Kidney epithelial cell (primary cell): ENCODE measurements around the gene SVOP. TPM values are rescaled to one million over a fixed set of nuclear protein-coding genes. Genes with fewer than 3 reads are reported as not detected.
"Not testable (repeated sequence)": the region's sequence is repeated elsewhere in the genome, so short reads cannot be mapped to it uniquely, and the experiment has no call there.

ENCODE experiments used
- DNase-seq: peaks from one replicate; pipeline ENCODE4 v3.0.0-alpha.2; 2010; ENCODE audit warnings: low read depth
- H3K27me3 ChIP-seq: 2 replicates; pipeline ENCODE4 v1.6.0; 2011; ENCODE audit warnings: low read length; ENCODE audit not compliant: control insufficient read depth, insufficient read depth
- H3K36me3 ChIP-seq: 2 replicates; pipeline ENCODE4 v1.5.1; 2011; ENCODE audit warnings: low read length; ENCODE audit not compliant: control insufficient read depth, insufficient read depth
- H3K4me3 ChIP-seq: 2 replicates; pipeline ENCODE4 v1.5.1; 2011; ENCODE audit warnings: low read depth, mild to moderate bottlenecking, control low read depth, low read length
- CTCF ChIP-seq: IDR thresholded peaks from 2 replicates; pipeline ENCODE4 v1.5.1; 2011; ENCODE audit warnings: mild to moderate bottlenecking, moderate library complexity, low read length, control low read depth, inconsistent platforms; ENCODE audit not compliant: insufficient read depth, poor library complexity, severe bottlenecking
- total RNA-seq: library from RNA; depleted of rRNA; stranded (reverse); fragments of >200 nt; gene quantifications from 2 replicates; pipeline ENCODE4 v1.2.3, GENCODE V29; 2015

SVOP gene
- total RNA-seq, 1 donor from 2014 or later, result not detected

- H3K27me3 ChIP-seq, result no peaks in the 10 kb centered on the region
- no peaks in the 10 kb centered on the region for H3K36me3 ChIP-seq
- no peak for DNase-seq
- no peak for TF ChIP-seq CTCF
- no peak overlapping the region for H3K4me3 ChIP-seq
These were observed 144.3 kb downstream of the SVOP start for GRCh38 chr12:108876550-108876949.

GRCh38 chr12:108875682-108876361, 145.0 kb downstream of the SVOP start:
- no peak for TF ChIP-seq CTCF
- Histone ChIP-seq H3K4me3 (no peak overlapping the region), H3K36me3 (no peaks in the 10 kb centered on the region), H3K27me3 (no peaks in the 10 kb centered on the region)
- DNase-seq, result no peak

- Histone ChIP-seq H3K27me3 (no peaks in the 10 kb centered on the region), H3K4me3 (no peak overlapping the region), H3K36me3 (no peaks in the 10 kb centered on the region)
- DNase-seq, result no peak
- TF ChIP-seq CTCF, result no peak
These were observed 145.6 kb downstream of the SVOP start for GRCh38 chr12:108875280-108875679.

- DNase-seq, result no peak
- no peak for TF ChIP-seq CTCF
- no peaks in the 10 kb centered on the region for H3K36me3 ChIP-seq
- no peaks in the 10 kb centered on the region for H3K27me3 ChIP-seq
- no peak overlapping the region for H3K4me3 ChIP-seq
These were observed 152.1 kb downstream of the SVOP start for GRCh38 chr12:108868781-108869180.

- H3K27me3 ChIP-seq, H3K36me3 ChIP-seq, DNase-seq, H3K4me3 ChIP-seq: not testable (repeated sequence)
These were observed 154.8 kb downstream of the SVOP start for GRCh38 chr12:108866083-108866482.

- Histone ChIP-seq H3K27me3 (no peaks in the 10 kb centered on the region), H3K4me3 (no peak overlapping the region), H3K36me3 (no peaks in the 10 kb centered on the region)
- DNase-seq, result no peak
- TF ChIP-seq CTCF, result no peak
These were observed 155.7 kb downstream of the SVOP start for GRCh38 chr12:108865169-108865568.
